Measurements from ENCODE around the gene PRR7. TPM values are rescaled to one million over a fixed set of nuclear protein-coding genes. Genes with fewer than 3 reads are reported as not detected.

The PRR7 gene
- total RNA-seq, 1 experiment from 2014 or later, result 40.6 TPM

GRCh38 chr5:177478711-177479646, 32.4 kb downstream of the PRR7 start:
- intact Hi-C loops (cut with micrococcal nuclease), result no loop called here
- no peak for ATAC-seq

DNA sequence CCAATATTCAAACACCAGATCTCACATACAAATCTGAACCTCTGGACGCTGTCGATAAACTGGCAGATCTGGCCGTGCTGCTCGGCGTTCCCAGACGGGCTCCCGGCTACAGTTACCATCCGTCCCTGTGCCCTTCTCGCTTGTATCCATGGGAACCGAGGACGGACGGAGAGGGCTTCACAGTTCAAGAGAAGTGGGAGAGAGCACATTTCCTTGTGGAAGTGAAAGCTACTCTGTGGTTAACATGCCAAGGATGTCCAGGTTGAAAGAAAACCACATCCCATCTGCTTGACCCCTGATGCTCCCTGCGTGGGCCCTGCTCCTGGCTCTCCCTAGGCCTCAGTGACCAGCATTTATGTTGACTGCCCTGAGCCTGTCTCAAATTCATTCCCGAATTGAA, 33.2 kb downstream of the PRR7 start:
- Histone ChIP-seq H3K4me1 (ENCODE audit: insufficient read depth, low read length) (no peaks in the 10 kb centered on the region), H3K4me3 (ENCODE audit: low read length) (no peak overlapping the region), H3K4me2 (ENCODE audit: low read length) (no peak overlapping the region), H2AFZ (ENCODE audit: low read length) (no peak overlapping the region), H3K36me3 (ENCODE audit: low read depth, low read length) (no peaks in the 10 kb centered on the region; the same call in 1 of the 2 replicates), H3K27ac (ENCODE audit: low read length) (no peak overlapping the region), H3K9me2 (replicated peaks; ENCODE audit: low read length) (no peaks in the 10 kb centered on the region), H3K27me3 (ENCODE audit: low read length) (no peaks in the 10 kb centered on the region), H4K20me1 (ENCODE audit: low read length) (no peaks in the 10 kb centered on the region), H3K9me3 (ENCODE audit: low read length) (no peaks in the 10 kb centered on the region), H3K79me2 (ENCODE audit: low read length) (no peaks in the 10 kb centered on the region), H3F3A (ENCODE audit: low read length, unreplicated experiment) (peaks cover 3% of the 10 kb centered on the region), H3K9ac (ENCODE audit: low read length) (no peak overlapping the region)
- TF ChIP-seq, protein P1, sequence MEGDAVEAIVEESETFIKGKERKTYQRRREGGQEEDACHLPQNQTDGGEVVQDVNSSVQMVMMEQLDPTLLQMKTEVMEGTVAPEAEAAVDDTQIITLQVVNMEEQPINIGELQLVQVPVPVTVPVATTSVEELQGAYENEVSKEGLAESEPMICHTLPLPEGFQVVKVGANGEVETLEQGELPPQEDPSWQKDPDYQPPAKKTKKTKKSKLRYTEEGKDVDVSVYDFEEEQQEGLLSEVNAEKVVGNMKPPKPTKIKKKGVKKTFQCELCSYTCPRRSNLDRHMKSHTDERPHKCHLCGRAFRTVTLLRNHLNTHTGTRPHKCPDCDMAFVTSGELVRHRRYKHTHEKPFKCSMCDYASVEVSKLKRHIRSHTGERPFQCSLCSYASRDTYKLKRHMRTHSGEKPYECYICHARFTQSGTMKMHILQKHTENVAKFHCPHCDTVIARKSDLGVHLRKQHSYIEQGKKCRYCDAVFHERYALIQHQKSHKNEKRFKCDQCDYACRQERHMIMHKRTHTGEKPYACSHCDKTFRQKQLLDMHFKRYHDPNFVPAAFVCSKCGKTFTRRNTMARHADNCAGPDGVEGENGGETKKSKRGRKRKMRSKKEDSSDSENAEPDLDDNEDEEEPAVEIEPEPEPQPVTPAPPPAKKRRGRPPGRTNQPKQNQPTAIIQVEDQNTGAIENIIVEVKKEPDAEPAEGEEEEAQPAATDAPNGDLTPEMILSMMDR (conservative IDR thresholded peaks at IDR 0.05; ENCODE audit: low read depth, low read length), result no peak
- TF ChIP-seq EZH2phosphoT487 (IDR thresholded peaks at IDR 0.05; ENCODE audit: borderline replicate concordance, low read length) (no peak), EZH2 (IDR thresholded peaks at IDR 0.05; ENCODE audit: low read length, unreplicated experiment) (no peak)
- DNase-seq (peak; percentile 1), ATAC-seq (no peak)
- ChIA-PET CTCF (no interaction called here), POLR2A (ENCODE audit: unreplicated experiment) (no interaction called here)
- intact Hi-C loops (cut with micrococcal nuclease), result no loop called here
- no TSS peak for BruUV-seq (replicated peaks)

More at GRCh38 chr5:177478711-177479646, 32.4 kb downstream of the PRR7 start:
- BruUV-seq (replicated peaks), result no TSS peak
- no peaks in the 10 kb centered on the region; the same call in 1 of the 2 replicates for H3K36me3 ChIP-seq (ENCODE audit: low read depth, low read length)
- DNase-seq, result no peak
- no peaks in the 10 kb centered on the region for H3K79me2 ChIP-seq (ENCODE audit: low read length)
- no peaks in the 10 kb centered on the region for H3K4me1 ChIP-seq (ENCODE audit: insufficient read depth, low read length)
- H3K27me3 ChIP-seq (ENCODE audit: low read length), result no peaks in the 10 kb centered on the region
- no peaks in the 10 kb centered on the region for H3K9me3 ChIP-seq (ENCODE audit: low read length)
- peaks cover 3% of the 10 kb centered on the region for H3F3A ChIP-seq (ENCODE audit: low read length, unreplicated experiment)
- POLR2A ChIA-PET (ENCODE audit: unreplicated experiment), result no interaction called here
- H2AFZ ChIP-seq (ENCODE audit: low read length), result no peak overlapping the region
- CTCF ChIA-PET, result no interaction called here
- H3K4me2 ChIP-seq (ENCODE audit: low read length), result no peak overlapping the region
- no peaks in the 10 kb centered on the region for H3K9me2 ChIP-seq (replicated peaks; ENCODE audit: low read length)
- H3K9ac ChIP-seq (ENCODE audit: low read length), result no peak overlapping the region
- H3K4me3 ChIP-seq (ENCODE audit: low read length), result no peak overlapping the region
- no peaks in the 10 kb centered on the region for H4K20me1 ChIP-seq (ENCODE audit: low read length)
- TF ChIP-seq, protein P1 (conservative IDR thresholded peaks at IDR 0.05; ENCODE audit: low read depth, low read length), result no peak
- TF ChIP-seq EZH2phosphoT487 (IDR thresholded peaks at IDR 0.05; ENCODE audit: borderline replicate concordance, low read length) (no peak), EZH2 (IDR thresholded peaks at IDR 0.05; ENCODE audit: low read length, unreplicated experiment) (no peak)
- no peak overlapping the region for H3K27ac ChIP-seq (ENCODE audit: low read length)

- Histone ChIP-seq H3K9me3 (ENCODE audit: low read length) (no peaks in the 10 kb centered on the region), H4K20me1 (ENCODE audit: low read length) (no peaks in the 10 kb centered on the region), H3K27me3 (ENCODE audit: low read length) (no peaks in the 10 kb centered on the region), H3K4me2 (ENCODE audit: low read length) (no peak overlapping the region), H3F3A (ENCODE audit: low read length, unreplicated experiment) (peaks cover 3% of the 10 kb centered on the region), H2AFZ (ENCODE audit: low read length) (no peak overlapping the region), H3K9ac (ENCODE audit: low read length) (no peak overlapping the region), H3K79me2 (ENCODE audit: low read length) (no peaks in the 10 kb centered on the region), H3K4me3 (ENCODE audit: low read length) (no peak overlapping the region), H3K9me2 (replicated peaks; ENCODE audit: low read length) (no peaks in the 10 kb centered on the region), H3K27ac (ENCODE audit: low read length) (no peak overlapping the region), H3K36me3 (ENCODE audit: low read depth, low read length) (peaks cover 5% of the 10 kb centered on the region), H3K4me1 (ENCODE audit: insufficient read depth, low read length) (no peaks in the 10 kb centered on the region)
- ChIA-PET POLR2A (ENCODE audit: unreplicated experiment) (no interaction called here), CTCF (no interaction called here)
- intact Hi-C loops (cut with micrococcal nuclease), result no loop called here
- TF ChIP-seq EZH2 (IDR thresholded peaks at IDR 0.05; ENCODE audit: low read length, unreplicated experiment) (no peak), EZH2phosphoT487 (IDR thresholded peaks at IDR 0.05; ENCODE audit: borderline replicate concordance, low read length) (no peak)
- TF ChIP-seq, protein P1 (conservative IDR thresholded peaks at IDR 0.05; ENCODE audit: low read depth, low read length), result no peak
- no TSS peak for BruUV-seq (replicated peaks)
- ATAC-seq (0 out of 2 replicates have a peak, but pooled peaks have one; percentile 8), DNase-seq (no peak)
Measured at GRCh38 chr5:177482359-177482795, 35.8 kb downstream of the PRR7 start.
